Measurements from ENCODE around the gene TMEM107. TPM values are rescaled to one million over a fixed set of nuclear protein-coding genes. Genes with fewer than 3 reads are reported as not detected.
A peak's percentile ranks its signal among the peaks of the same experiment; 100 is the strongest.

The TMEM107 gene
- total and polyA plus RNA-seq, 10 of the 15 experiments (the other 5 are each of a cell fraction or from before 2014, with no cell fraction given), result 7.9 to 38.7 (median 22.9) TPM

DNA sequence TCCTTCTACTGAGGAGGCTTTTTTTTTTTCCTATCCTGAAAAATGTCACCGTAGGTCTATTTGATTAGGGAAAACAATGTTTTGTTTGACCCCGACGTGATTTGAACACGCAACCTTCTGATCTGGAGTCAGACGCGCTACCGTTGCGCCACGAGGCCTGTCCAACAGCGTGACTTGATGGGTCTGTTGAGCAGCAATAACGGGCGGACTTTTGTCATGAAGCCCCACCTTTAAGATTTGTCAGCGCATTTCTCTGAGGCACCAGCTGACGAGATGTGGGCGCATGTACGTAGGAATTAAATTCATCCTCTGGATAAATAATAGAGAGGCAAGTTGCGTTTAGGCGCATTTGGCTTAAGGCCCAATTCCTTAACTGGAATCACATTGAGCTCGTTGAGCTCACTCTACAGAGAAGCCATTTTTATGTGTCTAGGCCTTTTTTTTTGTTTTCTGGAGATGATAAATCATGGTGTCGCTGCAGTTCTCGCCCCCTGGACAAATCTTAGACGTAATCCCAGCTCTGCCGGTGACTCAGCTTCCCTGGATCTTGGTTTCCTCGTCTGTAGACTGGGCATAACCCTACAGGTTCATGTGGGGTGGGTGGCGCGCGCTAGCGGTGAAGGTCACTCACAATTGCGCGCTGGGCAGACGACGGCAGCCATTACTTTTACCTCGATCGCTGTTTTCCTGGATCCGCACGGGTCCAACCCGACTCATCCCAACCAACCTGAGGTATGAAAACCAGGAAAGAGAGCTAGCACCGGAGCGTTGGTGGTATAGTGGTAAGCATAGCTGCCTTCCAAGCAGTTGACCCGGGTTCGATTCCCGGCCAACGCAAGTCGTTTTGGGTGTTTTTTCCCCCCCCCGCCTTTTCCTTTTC, 44.8 kb upstream of the TMEM107 start:
- H4K20me1 ChIP-seq (ENCODE audit: control insufficient read depth, insufficient read depth), result no peaks in the 10 kb centered on the region
- ChIA-PET SMC1A (ENCODE audit: uncharacterized antibody, unreplicated experiment) (interaction anchor here (0.6 to 6.7 kb wide), 18 partner anchors 10 to 161 kb away, joined by 3 to 64 read pairs (median 6); partner anchors contain the start of genes AURKB, BORCS6, CTC1 and PFAS), CTCF (interaction anchor here (0.6 to 5.0 kb wide), 18 partner anchors 10 to 161 kb away, joined by 3 to 56 read pairs (median 6); partner anchors contain the start of genes ALOXE3, AURKB, BORCS6 and CTC1), POLR2A (interaction anchor here (0.7 to 9.0 kb wide), 17 partner anchors 11 to 534 kb away, joined by 3 to 161 read pairs (median 7); partner anchors contain the start of genes AURKB, BORCS6, CTC1 and PFAS), RAD21 (ENCODE audit: unreplicated experiment) (interaction anchor here (0.6 to 6.5 kb wide), 15 partner anchors 8 to 817 kb away, joined by 3 to 117 read pairs (median 7); partner anchors contain the start of genes AURKB, BORCS6, CTC1 and HES7)
- H3K9me3 ChIP-seq (replicated peaks; ENCODE audit: control insufficient read depth, insufficient read depth, low read length), result no peaks in the 10 kb centered on the region
- H3K4me3 ChIP-seq, result peak overlapping the region; percentile 83
- in situ Hi-C loops (cut with MboI) (loop anchor here (5.0 kb wide), 2 partner anchors 34 to 94 kb away; no protein-coding TSS in a partner anchor), intact Hi-C loops (cut with micrococcal nuclease; ENCODE audit: unreplicated experiment) (loop anchor here (5.0 kb wide), 2 partner anchors 49 to 84 kb away; no protein-coding TSS in a partner anchor)
- no peaks in the 10 kb centered on the region for H3K36me3 ChIP-seq (ENCODE audit: control insufficient read depth in 2 of 2, insufficient read depth in 2 of 2, low read length in 1 of 2)
- ATAC-seq (peak; percentile 41), DNase-seq (ENCODE audit: low read depth, low spot score) (peak; percentile 90), FAIRE-seq (no peak)
- H3K4me1 ChIP-seq (ENCODE audit: control insufficient read depth, insufficient read depth, low read length), result peaks cover 23% of the 10 kb centered on the region
- peak overlapping the region; percentile 91 for H2AFZ ChIP-seq (ENCODE audit: control insufficient read depth, low read depth, low read length)
- H3K79me2 ChIP-seq (ENCODE audit: control insufficient read depth, insufficient read depth, low read length), result no peaks in the 10 kb centered on the region
- H3K27me3 ChIP-seq (replicated peaks in 1 of 2; ENCODE audit: control insufficient read depth in 2 of 2, insufficient read depth in 2 of 2, low read length in 1 of 2), result no peaks in the 10 kb centered on the region
- BruUV-seq (replicated peaks), result TSS peak; percentile 55
- peak overlapping the region; percentile 91 for H3K9ac ChIP-seq (ENCODE audit: control insufficient read depth, insufficient read depth, low read length)
- peak overlapping the region; percentile 97 for H3K27ac ChIP-seq (ENCODE audit: control insufficient read depth, insufficient read depth)
- H3K4me2 ChIP-seq (ENCODE audit: control insufficient read depth, insufficient read depth), result peak overlapping the region; percentile 99
- under 1% methylated on average over 45 of the region's 45 CpGs for WGBS (ENCODE audit: insufficient coverage, insufficient replicate concordance, low lambda C conversion rate, missing lambda C conversion rate)
- no peak for TF ChIP-seq SUZ12 (IDR thresholded peaks at IDR 0.05; ENCODE audit: unreplicated experiment)
- TF ChIP-seq YBX1 (IDR thresholded peaks at IDR 0.05), result no peak
- TF ChIP-seq GABPA (IDR thresholded peaks at IDR 0.05; ENCODE audit: low read depth), result peak; percentile 62; the same call in 1 of the 2 replicates
- TF ChIP-seq NBN (IDR thresholded peaks at IDR 0.05), result peak; percentile 3
- TF ChIP-seq FOXK2 (IDR thresholded peaks at IDR 0.05), result 0 out of 2 replicates have a peak, but pooled peaks have one; percentile 41
- TF ChIP-seq STAT1 (conservative IDR thresholded peaks at IDR 0.05), result 0 out of 2 replicates have a peak, but pooled peaks have one; percentile 61
- peak; percentile 99 for TF ChIP-seq TARDBP (IDR thresholded peaks at IDR 0.05; ENCODE audit: borderline replicate concordance)
- TF ChIP-seq ASH2L (IDR thresholded peaks at IDR 0.05; ENCODE audit: borderline replicate concordance, low read depth), result no peak
- TF ChIP-seq SPI1 (IDR thresholded peaks at IDR 0.05; ENCODE audit: borderline replicate concordance, insufficient read depth, low read depth, low read length), result no peak
- peak; percentile 51; the same call in 1 of the 2 replicates for TF ChIP-seq MXI1 (IDR thresholded peaks at IDR 0.05; ENCODE audit: low read depth, low read length)
- TF ChIP-seq, protein P1, sequence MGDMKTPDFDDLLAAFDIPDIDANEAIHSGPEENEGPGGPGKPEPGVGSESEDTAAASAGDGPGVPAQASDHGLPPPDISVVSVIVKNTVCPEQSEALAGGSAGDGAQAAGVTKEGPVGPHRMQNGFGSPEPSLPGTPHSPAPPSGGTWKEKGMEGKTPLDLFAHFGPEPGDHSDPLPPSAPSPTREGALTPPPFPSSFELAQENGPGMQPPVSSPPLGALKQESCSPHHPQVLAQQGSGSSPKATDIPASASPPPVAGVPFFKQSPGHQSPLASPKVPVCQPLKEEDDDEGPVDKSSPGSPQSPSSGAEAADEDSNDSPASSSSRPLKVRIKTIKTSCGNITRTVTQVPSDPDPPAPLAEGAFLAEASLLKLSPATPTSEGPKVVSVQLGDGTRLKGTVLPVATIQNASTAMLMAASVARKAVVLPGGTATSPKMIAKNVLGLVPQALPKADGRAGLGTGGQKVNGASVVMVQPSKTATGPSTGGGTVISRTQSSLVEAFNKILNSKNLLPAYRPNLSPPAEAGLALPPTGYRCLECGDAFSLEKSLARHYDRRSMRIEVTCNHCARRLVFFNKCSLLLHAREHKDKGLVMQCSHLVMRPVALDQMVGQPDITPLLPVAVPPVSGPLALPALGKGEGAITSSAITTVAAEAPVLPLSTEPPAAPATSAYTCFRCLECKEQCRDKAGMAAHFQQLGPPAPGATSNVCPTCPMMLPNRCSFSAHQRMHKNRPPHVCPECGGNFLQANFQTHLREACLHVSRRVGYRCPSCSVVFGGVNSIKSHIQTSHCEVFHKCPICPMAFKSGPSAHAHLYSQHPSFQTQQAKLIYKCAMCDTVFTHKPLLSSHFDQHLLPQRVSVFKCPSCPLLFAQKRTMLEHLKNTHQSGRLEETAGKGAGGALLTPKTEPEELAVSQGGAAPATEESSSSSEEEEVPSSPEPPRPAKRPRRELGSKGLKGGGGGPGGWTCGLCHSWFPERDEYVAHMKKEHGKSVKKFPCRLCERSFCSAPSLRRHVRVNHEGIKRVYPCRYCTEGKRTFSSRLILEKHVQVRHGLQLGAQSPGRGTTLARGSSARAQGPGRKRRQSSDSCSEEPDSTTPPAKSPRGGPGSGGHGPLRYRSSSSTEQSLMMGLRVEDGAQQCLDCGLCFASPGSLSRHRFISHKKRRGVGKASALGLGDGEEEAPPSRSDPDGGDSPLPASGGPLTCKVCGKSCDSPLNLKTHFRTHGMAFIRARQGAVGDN (IDR thresholded peaks at IDR 0.05), result no peak
- TF ChIP-seq, protein P2, sequence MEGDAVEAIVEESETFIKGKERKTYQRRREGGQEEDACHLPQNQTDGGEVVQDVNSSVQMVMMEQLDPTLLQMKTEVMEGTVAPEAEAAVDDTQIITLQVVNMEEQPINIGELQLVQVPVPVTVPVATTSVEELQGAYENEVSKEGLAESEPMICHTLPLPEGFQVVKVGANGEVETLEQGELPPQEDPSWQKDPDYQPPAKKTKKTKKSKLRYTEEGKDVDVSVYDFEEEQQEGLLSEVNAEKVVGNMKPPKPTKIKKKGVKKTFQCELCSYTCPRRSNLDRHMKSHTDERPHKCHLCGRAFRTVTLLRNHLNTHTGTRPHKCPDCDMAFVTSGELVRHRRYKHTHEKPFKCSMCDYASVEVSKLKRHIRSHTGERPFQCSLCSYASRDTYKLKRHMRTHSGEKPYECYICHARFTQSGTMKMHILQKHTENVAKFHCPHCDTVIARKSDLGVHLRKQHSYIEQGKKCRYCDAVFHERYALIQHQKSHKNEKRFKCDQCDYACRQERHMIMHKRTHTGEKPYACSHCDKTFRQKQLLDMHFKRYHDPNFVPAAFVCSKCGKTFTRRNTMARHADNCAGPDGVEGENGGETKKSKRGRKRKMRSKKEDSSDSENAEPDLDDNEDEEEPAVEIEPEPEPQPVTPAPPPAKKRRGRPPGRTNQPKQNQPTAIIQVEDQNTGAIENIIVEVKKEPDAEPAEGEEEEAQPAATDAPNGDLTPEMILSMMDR (IDR thresholded peaks at IDR 0.05 in 2 of 3, conservative IDR thresholded peaks at IDR 0.05 in 1 of 3; ENCODE audit: control insufficient read depth in 2 of 3, extremely low read depth in 1 of 3, insufficient read depth in 1 of 3, low read depth in 3 of 3, low read length in 3 of 3), result 0 out of 6 replicates have a peak, but pooled peaks of 1 of the 3 experiments have one; percentile 8
- TF ChIP-seq SP1 (IDR thresholded peaks at IDR 0.05; ENCODE audit: low read depth, low read length), result peak; percentile 19
- peak; percentile 58; the same call in 1 of the 3 replicates for TF ChIP-seq POU2F2 (IDR thresholded peaks at IDR 0.05; ENCODE audit: borderline replicate concordance, low read depth, low read length)
- no peak for TF ChIP-seq ZNF274 (IDR thresholded peaks at IDR 0.05; ENCODE audit: insufficient read depth, insufficient read length)
- TF ChIP-seq PAX5 (IDR thresholded peaks at IDR 0.05; ENCODE audit: borderline replicate concordance, low read depth, low read length), result 0 out of 2 replicates have a peak, but pooled peaks have one; percentile 48
- TF ChIP-seq ZNF207 (IDR thresholded peaks at IDR 0.05; ENCODE audit: borderline replicate concordance), result no peak
